Upper lobe of left lung (tissue), 4 donors: ENCODE data around the gene CAST.

Experiments
- POLR2A ChIP-seq, 4 donors: fragments of 450-650 bp; IDR thresholded peaks; one replicate each; pipeline ENCODE4 v1.5.1; 2016 to 2017; ENCODE audit warnings: antibody characterized with exemption in 4 of 4, mild to moderate bottlenecking in 2 of 4
- TF ChIP-seq, protein P1 (sequence below), 6 experiments: fragments of 450-650 bp in 4 of 6; fragments of 200-600 bp in 2 of 6; sonication (generic) in 2 of 6; IDR thresholded peaks; one replicate each; pipeline ENCODE4 v1.5.1; 2016 to 2019; ENCODE audit warnings: antibody characterized with exemption in 6 of 6

DNA sequence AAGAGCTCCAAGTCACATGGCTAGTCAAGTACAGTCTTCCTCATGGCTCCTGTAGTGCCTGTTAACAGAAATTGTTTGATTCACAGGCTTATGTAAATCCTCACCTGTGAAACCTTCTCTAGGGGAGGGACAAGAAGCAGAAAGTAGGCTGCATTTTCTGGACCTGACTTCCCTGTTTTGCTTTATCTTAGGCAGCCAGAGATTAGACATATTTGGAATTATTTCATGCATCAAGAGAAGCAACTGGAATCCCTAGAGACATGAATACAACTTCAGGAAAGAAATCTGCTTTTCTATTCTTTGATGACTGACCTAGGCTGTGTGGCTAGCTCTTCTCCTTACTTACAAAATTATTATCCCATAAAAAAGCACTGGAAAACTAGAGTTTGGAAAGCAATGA is 52.3 kb downstream of the CAST start:
- TF ChIP-seq, protein P1, sequence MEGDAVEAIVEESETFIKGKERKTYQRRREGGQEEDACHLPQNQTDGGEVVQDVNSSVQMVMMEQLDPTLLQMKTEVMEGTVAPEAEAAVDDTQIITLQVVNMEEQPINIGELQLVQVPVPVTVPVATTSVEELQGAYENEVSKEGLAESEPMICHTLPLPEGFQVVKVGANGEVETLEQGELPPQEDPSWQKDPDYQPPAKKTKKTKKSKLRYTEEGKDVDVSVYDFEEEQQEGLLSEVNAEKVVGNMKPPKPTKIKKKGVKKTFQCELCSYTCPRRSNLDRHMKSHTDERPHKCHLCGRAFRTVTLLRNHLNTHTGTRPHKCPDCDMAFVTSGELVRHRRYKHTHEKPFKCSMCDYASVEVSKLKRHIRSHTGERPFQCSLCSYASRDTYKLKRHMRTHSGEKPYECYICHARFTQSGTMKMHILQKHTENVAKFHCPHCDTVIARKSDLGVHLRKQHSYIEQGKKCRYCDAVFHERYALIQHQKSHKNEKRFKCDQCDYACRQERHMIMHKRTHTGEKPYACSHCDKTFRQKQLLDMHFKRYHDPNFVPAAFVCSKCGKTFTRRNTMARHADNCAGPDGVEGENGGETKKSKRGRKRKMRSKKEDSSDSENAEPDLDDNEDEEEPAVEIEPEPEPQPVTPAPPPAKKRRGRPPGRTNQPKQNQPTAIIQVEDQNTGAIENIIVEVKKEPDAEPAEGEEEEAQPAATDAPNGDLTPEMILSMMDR (IDR thresholded peaks at IDR 0.05) = no peak
- TF ChIP-seq POLR2A (IDR thresholded peaks at IDR 0.05) = no peak
